Cardiac fibroblast (primary cell): ENCODE results near the gene GARNL3.
A peak's percentile ranks its signal among the peaks of the same experiment; 100 is the strongest.

ENCODE experiments used
- DNase-seq, 2 donors: peaks; one replicate each; pipeline versions ENCODE4 v3.0.0 to v3.0.0-alpha.2; 2010; ENCODE audit warnings: low read depth in 2 of 2
- H3K4me3 ChIP-seq, 2 donors: replicated peaks in 1 of 2; 1 replicate in 1 of 2; 2 replicates in 1 of 2; pipeline ENCODE4 v1.5.1; 2011; ENCODE audit warnings: low read depth in 2 of 2, low read length in 2 of 2, mild to moderate bottlenecking in 2 of 2, moderate library complexity in 1 of 2
- TF ChIP-seq, protein P1 (sequence below): IDR thresholded peaks from one replicate; pipeline ENCODE4 v1.5.1; 2011; ENCODE audit warnings: low read depth, mild to moderate bottlenecking, low read length, inconsistent platforms

GARNL3 gene

DNA sequence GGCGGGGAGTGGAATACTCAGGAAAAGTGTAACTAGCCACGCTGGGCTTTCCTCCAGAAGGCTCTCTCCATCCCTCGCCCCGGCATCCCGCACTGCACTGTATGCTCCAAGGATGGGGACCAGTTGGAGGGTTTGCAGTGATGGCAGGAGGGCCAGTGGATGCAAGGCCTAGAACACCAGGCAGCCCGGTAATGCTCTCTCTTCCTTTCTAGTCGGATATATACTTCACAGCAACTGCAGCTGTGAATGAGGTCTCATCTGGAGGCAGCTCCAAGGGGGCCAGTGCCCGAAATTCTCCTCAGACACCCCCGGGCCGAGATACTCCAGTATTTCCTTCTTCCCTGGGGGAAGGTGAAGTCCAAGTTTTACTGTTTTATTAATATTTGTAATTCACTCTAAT, 122.4 kb downstream of the GARNL3 start:
- no peak overlapping the region for H3K4me3 ChIP-seq
- no peak for DNase-seq
- TF ChIP-seq, protein P1, sequence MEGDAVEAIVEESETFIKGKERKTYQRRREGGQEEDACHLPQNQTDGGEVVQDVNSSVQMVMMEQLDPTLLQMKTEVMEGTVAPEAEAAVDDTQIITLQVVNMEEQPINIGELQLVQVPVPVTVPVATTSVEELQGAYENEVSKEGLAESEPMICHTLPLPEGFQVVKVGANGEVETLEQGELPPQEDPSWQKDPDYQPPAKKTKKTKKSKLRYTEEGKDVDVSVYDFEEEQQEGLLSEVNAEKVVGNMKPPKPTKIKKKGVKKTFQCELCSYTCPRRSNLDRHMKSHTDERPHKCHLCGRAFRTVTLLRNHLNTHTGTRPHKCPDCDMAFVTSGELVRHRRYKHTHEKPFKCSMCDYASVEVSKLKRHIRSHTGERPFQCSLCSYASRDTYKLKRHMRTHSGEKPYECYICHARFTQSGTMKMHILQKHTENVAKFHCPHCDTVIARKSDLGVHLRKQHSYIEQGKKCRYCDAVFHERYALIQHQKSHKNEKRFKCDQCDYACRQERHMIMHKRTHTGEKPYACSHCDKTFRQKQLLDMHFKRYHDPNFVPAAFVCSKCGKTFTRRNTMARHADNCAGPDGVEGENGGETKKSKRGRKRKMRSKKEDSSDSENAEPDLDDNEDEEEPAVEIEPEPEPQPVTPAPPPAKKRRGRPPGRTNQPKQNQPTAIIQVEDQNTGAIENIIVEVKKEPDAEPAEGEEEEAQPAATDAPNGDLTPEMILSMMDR = no peak

DNA sequence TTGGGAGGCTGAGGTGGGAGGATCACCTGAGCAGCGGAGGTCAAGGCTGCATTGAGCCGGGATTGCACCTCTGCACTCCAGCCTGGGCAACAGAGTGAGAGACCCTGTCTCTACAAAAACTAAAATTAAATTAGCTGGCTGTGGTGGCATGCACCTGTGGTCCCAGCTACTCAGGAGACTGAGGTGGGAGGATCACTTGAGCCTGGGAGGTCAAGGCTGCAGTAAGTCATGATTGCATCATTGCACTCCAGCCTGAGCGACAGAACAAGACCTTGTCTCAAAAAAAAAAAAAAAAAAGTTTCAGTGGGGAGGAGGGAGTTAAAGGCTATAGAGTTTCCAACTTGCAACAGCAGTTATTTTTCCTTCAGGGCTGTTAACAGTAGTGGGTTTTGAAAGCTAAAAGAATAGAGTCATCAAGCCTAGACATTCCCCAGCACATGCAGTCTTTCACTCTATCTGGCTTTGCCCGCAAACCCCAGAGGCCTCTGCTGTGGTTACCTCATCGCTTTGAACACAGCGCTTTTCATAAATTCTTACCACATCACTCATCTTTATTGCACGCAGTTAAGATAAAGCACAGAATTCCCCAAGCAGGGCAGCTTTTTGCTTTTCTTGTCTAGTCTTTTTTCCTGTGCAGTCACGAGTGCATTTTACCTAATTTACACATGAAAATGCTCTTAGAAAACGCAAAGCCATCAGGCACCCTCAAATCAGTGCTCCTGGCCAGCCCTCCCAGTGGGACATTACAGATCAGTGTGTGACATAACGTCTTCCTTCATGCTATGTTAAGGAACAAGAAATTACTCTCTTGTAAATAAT, 123.7 kb downstream of the GARNL3 start:
- TF ChIP-seq, protein P1 = no peak
- DNase-seq = peak; percentile 96 to 98
- no peak overlapping the region for H3K4me3 ChIP-seq

DNA sequence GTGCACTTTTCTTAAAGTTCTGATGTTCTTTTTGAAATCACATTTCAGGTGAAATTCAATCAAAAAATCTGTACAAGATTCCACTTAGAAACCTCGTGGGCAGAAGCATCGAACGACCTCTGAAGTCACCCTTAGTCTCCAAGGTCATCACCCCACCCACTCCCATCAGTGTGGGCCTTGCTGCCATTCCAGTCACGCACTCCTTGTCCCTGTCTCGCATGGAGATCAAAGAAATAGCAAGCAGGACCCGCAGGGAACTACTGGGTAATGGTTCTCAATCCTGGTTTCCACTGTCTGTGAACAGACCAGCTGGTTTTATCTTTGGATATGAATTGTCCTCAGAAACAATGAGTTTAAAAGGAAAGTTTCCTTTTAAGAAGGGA, 124.3 kb downstream of the GARNL3 start:
- no peak overlapping the region for H3K4me3 ChIP-seq
- TF ChIP-seq, protein P1 = no peak
- no peak for DNase-seq

DNA sequence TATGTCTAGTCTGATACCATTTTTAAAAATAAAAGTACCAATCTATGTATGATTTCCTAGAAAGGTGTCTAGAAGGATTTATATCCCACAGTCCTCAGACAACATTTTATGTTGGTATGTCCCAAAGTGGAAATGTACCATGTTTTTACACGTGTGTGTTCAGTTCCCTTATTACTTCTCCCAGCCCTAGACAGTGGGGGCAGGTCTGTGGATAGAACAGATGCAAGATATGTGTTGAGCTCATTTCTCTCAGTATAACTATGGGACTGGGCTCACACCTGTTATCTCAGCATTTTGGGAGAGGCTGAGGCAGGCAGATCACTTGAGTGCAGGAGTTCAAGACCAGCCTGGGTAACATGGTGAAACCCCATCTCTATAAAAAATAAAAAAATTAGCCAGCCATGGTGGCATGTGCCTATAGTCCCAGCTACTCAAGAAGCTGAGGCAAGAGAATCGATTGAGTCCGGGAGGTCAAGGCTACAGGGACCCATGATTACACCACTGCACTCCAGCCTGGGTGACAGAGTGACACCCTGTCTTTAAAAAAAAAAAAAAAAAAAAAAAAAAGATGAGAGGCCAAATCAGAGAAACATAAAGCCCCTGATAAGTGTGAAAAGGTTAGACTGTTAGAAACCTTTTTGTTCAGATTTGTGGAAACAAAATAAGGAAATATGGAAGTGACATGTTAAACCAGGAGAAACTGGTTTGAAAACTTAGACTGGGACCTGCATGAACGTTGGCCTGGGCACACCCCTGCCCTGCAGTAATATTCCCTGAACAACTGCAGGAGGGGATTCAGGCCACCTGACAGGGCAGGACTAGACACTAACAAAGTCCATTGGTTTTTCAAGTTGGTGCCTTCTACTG, 125.0 kb downstream of the GARNL3 start:
- no peak overlapping the region for H3K4me3 ChIP-seq
- DNase-seq = no peak

DNA sequence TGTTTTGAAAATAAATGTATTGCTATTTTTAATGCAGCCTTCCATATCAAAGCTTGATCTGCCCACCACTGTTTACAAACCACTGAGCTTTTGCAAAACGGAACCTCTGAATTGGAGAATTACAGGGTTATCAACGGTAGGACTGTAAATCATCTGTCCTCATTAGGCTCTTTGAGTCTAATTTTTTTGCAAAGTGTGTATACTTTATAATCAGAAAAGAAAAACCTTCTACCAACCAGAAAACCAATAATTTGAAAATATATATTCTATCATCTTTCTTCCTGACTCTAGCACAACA, 125.6 kb downstream of the GARNL3 start:
- H3K4me3 ChIP-seq = no peak overlapping the region
- no peak for DNase-seq
- TF ChIP-seq, protein P1 = no peak

More for the DNA sequence above, 125.0 kb downstream of the GARNL3 start:
- TF ChIP-seq, protein P1 = no peak

DNA sequence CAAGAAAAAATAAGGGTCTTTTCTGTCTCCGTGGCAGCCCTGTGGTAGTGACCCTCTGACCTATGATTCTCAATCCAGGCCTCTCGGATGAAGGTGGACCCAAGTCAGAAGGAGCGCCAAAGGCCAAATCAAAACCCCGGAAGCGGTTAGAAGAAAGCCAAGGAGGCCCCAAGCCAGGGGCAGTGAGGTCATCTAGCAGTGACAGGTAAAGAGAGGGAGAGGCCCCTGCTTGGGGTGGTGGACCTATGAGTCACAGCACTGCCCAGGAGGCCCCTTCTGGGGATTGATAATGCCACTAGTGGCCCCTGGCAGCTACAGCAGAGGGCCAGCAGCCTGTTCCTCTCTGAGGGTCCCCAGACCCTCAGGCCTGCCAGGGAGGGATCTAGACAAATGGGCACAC, 126.0 kb downstream of the GARNL3 start:
- TF ChIP-seq, protein P1 = no peak
- DNase-seq = no peak
- H3K4me3 ChIP-seq = no peak overlapping the region
